Measurements from ENCODE around the gene ANKRD50. TPM values are rescaled to one million over a fixed set of nuclear protein-coding genes. Genes with fewer than 3 reads are reported as not detected.

Gene ANKRD50
- total RNA-seq, 1 experiment from 2014 or later: 14.3 TPM

DNA sequence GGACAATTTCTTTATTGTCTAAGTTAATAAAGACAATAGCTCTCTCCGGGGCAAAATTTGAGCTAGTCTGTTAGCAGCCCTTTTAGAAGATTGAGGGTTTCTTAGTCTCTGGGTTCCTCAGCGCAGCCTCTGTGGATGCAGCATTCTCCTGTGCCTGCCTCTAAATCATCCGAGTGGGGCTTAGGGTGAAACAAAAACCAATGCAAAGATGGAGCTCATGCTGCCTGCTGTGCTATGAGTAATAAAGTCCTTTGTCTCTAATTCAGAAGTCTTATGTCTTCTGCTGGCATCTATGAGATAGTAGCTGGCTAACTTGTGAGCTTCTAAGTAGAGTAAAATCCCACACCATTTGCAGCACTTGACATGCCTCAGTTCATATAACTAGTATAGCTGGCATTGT lies 67.9 kb downstream of the ANKRD50 start:
- Histone ChIP-seq H3K36me3 (ENCODE audit: control insufficient read depth, insufficient read depth, low read length) (no peaks in the 10 kb centered on the region), H3K4me3 (ENCODE audit: low read depth in 2 of 2, low read length in 2 of 2) (no peak overlapping the region), H3K4me1 (ENCODE audit: control insufficient read depth, insufficient read depth, low read length) (no peaks in the 10 kb centered on the region), H3K9me3 (ENCODE audit: control insufficient read depth, insufficient read depth, low read depth, low read length) (no peaks in the 10 kb centered on the region), H3K27me3 (ENCODE audit: control insufficient read depth, insufficient read depth, low read length) (no peaks in the 10 kb centered on the region), H3K27ac (ENCODE audit: low read length) (no peak overlapping the region)
- BruUV-seq (replicated peaks): no TSS peak
- no peak for TF ChIP-seq SIN3A (IDR thresholded peaks at IDR 0.05; ENCODE audit: borderline replicate concordance, insufficient read depth, low read depth, low read length)
- TF ChIP-seq, protein P1, sequence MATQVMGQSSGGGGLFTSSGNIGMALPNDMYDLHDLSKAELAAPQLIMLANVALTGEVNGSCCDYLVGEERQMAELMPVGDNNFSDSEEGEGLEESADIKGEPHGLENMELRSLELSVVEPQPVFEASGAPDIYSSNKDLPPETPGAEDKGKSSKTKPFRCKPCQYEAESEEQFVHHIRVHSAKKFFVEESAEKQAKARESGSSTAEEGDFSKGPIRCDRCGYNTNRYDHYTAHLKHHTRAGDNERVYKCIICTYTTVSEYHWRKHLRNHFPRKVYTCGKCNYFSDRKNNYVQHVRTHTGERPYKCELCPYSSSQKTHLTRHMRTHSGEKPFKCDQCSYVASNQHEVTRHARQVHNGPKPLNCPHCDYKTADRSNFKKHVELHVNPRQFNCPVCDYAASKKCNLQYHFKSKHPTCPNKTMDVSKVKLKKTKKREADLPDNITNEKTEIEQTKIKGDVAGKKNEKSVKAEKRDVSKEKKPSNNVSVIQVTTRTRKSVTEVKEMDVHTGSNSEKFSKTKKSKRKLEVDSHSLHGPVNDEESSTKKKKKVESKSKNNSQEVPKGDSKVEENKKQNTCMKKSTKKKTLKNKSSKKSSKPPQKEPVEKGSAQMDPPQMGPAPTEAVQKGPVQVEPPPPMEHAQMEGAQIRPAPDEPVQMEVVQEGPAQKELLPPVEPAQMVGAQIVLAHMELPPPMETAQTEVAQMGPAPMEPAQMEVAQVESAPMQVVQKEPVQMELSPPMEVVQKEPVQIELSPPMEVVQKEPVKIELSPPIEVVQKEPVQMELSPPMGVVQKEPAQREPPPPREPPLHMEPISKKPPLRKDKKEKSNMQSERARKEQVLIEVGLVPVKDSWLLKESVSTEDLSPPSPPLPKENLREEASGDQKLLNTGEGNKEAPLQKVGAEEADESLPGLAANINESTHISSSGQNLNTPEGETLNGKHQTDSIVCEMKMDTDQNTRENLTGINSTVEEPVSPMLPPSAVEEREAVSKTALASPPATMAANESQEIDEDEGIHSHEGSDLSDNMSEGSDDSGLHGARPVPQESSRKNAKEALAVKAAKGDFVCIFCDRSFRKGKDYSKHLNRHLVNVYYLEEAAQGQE (IDR thresholded peaks at IDR 0.05; ENCODE audit: insufficient read depth in 1 of 2, low read depth in 2 of 2, low read length in 1 of 2): no peak
- TF ChIP-seq, protein P2, sequence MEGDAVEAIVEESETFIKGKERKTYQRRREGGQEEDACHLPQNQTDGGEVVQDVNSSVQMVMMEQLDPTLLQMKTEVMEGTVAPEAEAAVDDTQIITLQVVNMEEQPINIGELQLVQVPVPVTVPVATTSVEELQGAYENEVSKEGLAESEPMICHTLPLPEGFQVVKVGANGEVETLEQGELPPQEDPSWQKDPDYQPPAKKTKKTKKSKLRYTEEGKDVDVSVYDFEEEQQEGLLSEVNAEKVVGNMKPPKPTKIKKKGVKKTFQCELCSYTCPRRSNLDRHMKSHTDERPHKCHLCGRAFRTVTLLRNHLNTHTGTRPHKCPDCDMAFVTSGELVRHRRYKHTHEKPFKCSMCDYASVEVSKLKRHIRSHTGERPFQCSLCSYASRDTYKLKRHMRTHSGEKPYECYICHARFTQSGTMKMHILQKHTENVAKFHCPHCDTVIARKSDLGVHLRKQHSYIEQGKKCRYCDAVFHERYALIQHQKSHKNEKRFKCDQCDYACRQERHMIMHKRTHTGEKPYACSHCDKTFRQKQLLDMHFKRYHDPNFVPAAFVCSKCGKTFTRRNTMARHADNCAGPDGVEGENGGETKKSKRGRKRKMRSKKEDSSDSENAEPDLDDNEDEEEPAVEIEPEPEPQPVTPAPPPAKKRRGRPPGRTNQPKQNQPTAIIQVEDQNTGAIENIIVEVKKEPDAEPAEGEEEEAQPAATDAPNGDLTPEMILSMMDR (IDR thresholded peaks at IDR 0.05): no peak
- TF ChIP-seq TCF7L2 (IDR thresholded peaks at IDR 0.05; ENCODE audit: low read depth, low read length): no peak
- TF ChIP-seq POLR2AphosphoS5 (IDR thresholded peaks at IDR 0.05; ENCODE audit: low read depth, low read length): no peak
- POLR2A ChIA-PET: no interaction called here
- ATAC-seq (no peak), DNase-seq (ENCODE audit: low read depth, low spot score) (no peak)
- in situ Hi-C loops (cut with HindIII; ENCODE audit: low pct_unique_long_range_greater_than_20kb, low sequenced_read_pairs) (no loop called here), intact Hi-C loops (cut with micrococcal nuclease; ENCODE audit: unreplicated experiment) (no loop called here)
- CTCF ChIA-PET: no interaction called here

GRCh38 chr4:124642846-124643245 lies 69.7 kb downstream of the ANKRD50 start:
- TF ChIP-seq, protein P2 (IDR thresholded peaks at IDR 0.05): no peak
- TF ChIP-seq, protein P1 (IDR thresholded peaks at IDR 0.05; ENCODE audit: insufficient read depth in 1 of 2, low read depth in 2 of 2, low read length in 1 of 2): no peak
- no peak for TF ChIP-seq SIN3A (IDR thresholded peaks at IDR 0.05; ENCODE audit: borderline replicate concordance, insufficient read depth, low read depth, low read length)
- no peak for TF ChIP-seq POLR2AphosphoS5 (IDR thresholded peaks at IDR 0.05; ENCODE audit: low read depth, low read length)
- TF ChIP-seq TCF7L2 (IDR thresholded peaks at IDR 0.05; ENCODE audit: low read depth, low read length): no peak
- ChIA-PET CTCF (no interaction called here), POLR2A (no interaction called here)
- intact Hi-C loops (cut with micrococcal nuclease; ENCODE audit: unreplicated experiment): no loop called here
- Histone ChIP-seq H3K27me3 (ENCODE audit: control insufficient read depth, insufficient read depth, low read length) (no peaks in the 10 kb centered on the region), H3K9me3 (ENCODE audit: control insufficient read depth, insufficient read depth, low read depth, low read length) (no peaks in the 10 kb centered on the region), H3K4me1 (ENCODE audit: control insufficient read depth, insufficient read depth, low read length) (no peaks in the 10 kb centered on the region), H3K4me3 (ENCODE audit: low read depth in 2 of 2, low read length in 2 of 2) (no peak overlapping the region), H3K27ac (ENCODE audit: low read length) (no peak overlapping the region), H3K36me3 (ENCODE audit: control insufficient read depth, insufficient read depth, low read length) (no peaks in the 10 kb centered on the region)
- no peak for DNase-seq (ENCODE audit: low read depth, low spot score)
- in situ Hi-C loops (cut with HindIII; ENCODE audit: low pct_unique_long_range_greater_than_20kb, low sequenced_read_pairs): no loop called here
- BruUV-seq (replicated peaks): no TSS peak
- no peak for ATAC-seq

All from Panc1 (cell line).